GM10248 (cell line): ENCODE results near the gene CASP14.

ENCODE experiments used
- CTCF ChIA-PET: fragments of 300-600 bp; sonication (Branson Sonifier 250); formaldehyde crosslinking; extraction: SDS; loops from one replicate; lab custom pipeline; 2021; ENCODE audit warnings: antibody characterized with exemption; lab: Yijun Ruan, JAX
- POLR2A ChIA-PET: fragments of 350-650 bp; sonication (Branson Sonifier 250); formaldehyde crosslinking; extraction: SDS; loops from one replicate; lab custom pipeline; 2020; ENCODE audit warnings: antibody characterized with exemption; lab: Yijun Ruan, JAX
- DNase-seq: peaks from one replicate; pipeline ENCODE4 v3.0.0; 2012; ENCODE audit errors: extremely low spot score
- TF ChIP-seq, protein P1 (sequence below): IDR thresholded peaks from 2 replicates; pipeline ENCODE4 v1.5.1; 2012; ENCODE audit warnings: mild to moderate bottlenecking, low read depth; ENCODE audit errors: extremely low read depth, missing control alignments, control extremely low read depth

CASP14 gene

DNA sequence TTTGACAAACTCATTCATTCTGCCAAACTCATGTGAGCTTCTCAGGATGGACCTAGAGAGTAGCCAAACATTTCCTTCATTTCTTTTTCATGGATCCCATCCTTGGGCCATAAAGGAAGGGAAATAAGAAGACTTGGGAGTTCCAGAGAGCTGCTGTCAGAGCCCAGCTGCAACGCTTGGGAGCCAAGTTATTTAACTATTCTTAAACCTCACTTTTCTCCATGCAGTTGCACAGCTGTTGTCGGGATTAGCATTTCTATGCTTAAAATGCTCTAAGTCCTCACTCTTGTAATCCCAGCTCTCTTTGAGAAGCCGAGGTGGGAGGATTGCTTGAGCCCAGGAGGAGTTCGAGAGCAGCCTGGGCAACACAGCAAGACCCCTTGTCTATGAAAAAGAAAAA, 11.7 kb upstream of the CASP14 start:
- no peak for DNase-seq
- POLR2A ChIA-PET, result no interaction called here
- TF ChIP-seq, protein P1, sequence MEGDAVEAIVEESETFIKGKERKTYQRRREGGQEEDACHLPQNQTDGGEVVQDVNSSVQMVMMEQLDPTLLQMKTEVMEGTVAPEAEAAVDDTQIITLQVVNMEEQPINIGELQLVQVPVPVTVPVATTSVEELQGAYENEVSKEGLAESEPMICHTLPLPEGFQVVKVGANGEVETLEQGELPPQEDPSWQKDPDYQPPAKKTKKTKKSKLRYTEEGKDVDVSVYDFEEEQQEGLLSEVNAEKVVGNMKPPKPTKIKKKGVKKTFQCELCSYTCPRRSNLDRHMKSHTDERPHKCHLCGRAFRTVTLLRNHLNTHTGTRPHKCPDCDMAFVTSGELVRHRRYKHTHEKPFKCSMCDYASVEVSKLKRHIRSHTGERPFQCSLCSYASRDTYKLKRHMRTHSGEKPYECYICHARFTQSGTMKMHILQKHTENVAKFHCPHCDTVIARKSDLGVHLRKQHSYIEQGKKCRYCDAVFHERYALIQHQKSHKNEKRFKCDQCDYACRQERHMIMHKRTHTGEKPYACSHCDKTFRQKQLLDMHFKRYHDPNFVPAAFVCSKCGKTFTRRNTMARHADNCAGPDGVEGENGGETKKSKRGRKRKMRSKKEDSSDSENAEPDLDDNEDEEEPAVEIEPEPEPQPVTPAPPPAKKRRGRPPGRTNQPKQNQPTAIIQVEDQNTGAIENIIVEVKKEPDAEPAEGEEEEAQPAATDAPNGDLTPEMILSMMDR, result no peak
- CTCF ChIA-PET, result no interaction called here

DNA sequence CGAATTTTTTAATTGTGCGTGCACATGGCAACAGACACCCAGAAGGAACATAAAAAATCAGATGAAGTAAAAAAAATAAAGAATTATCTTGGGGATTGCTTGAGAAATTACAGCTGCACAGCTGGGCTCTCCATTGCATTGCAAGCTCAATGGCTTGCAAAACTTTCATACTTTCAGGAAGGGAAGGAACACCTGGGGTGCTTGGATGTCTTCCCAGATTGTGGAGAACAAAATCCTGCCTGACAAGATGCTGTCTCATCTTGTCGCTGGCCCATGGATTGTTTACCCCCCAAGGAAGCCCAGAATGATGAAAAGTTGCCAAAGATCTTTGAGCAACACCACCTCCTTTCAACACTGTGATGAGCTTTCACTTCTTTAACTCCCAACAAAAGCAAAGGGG, 11.0 kb upstream of the CASP14 start:
- TF ChIP-seq, protein P1, result no peak
- POLR2A ChIA-PET, result no interaction called here

DNA sequence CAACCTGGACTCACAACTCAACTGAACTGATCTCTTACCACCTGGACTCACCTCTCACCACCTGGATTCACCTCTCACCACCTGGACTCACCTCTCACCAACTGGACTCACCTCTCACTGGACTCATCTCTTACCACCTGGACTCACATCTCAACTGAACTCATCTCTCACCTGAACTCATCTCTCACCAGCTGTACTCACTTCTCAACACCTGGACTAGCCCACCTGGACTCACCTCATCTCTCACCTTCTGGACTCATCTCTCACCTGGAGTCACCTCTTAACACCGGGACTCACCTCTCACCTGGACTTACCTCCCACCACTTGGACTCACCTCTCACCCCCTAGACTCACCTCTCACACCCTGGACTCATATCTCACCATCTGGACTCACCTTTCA, 7.3 kb upstream of the CASP14 start:
- no peak for DNase-seq
- ChIA-PET POLR2A (no interaction called here), CTCF (no interaction called here)
- TF ChIP-seq, protein P1, result no peak

More for the DNA sequence above, 11.0 kb upstream of the CASP14 start:
- DNase-seq, result no peak
- CTCF ChIA-PET, result no interaction called here

DNA sequence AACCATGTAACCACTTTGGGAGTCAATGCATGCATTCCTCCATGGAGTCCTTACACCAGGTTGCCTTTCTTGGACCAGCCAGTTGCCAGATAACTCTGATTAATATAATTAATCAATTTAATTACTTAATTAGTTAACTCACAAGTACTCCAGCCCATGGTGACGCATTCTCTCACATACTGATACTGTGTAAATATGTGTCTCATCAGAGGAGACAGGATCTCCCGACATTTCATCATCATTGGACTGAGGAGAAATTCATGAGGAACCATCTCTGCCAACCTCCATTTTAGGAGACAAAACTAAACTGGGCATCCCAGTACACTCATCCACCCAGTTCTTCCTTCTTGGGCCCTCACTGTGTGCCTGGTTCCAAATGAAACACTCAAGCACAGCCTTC, 6.5 kb upstream of the CASP14 start:
- ChIA-PET POLR2A (no interaction called here), CTCF (no interaction called here)
- TF ChIP-seq, protein P1, result no peak
- DNase-seq, result no peak

DNA sequence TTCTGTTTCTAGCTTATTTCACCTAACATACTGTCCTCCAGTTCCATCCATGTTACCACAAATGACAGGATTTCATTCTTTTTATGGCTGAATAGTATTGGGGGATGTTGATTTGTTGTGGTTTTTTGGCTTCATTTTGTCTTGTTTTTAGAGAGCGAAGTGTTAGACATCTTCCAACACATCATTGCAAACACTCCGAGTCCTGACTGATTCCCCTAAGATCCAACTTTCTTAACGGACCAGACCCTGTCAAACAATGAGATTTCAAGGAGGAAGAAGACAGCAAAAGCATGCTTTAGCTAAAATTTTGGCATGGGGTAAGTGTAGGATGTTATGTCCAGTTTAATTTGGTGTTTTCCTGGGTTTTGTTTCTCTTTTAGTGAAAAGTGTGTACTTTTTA, 3.8 kb upstream of the CASP14 start:
- ChIA-PET POLR2A (no interaction called here), CTCF (no interaction called here)
- TF ChIP-seq, protein P1, result no peak
- no peak for DNase-seq

DNA sequence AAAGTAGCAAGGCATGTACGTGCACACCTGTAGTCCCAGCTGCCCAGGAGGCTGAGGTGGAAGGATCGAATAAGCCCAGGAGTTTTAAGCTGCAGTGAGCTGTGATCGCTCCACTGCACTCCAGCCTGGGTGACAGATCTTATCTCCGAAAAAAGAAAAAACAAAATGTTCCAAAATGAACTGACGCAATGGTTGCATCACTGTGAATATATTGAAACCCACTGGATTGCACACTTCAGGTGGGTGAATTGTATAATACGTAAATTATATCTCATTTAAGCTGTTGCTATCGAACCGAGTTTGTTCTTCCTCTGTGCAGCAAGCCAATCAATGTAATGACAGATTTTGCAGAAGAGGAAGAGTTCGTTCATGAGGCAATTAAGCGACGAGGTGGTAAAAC, 1.6 kb upstream of the CASP14 start:
- TF ChIP-seq, protein P1, result no peak
- CTCF ChIA-PET, result interaction anchor here (0.7 kb wide), 1 partner anchor 11 kb away, joined by 4 read pairs; no protein-coding TSS in a partner anchor
- no peak for DNase-seq
- POLR2A ChIA-PET, result no interaction called here

DNA sequence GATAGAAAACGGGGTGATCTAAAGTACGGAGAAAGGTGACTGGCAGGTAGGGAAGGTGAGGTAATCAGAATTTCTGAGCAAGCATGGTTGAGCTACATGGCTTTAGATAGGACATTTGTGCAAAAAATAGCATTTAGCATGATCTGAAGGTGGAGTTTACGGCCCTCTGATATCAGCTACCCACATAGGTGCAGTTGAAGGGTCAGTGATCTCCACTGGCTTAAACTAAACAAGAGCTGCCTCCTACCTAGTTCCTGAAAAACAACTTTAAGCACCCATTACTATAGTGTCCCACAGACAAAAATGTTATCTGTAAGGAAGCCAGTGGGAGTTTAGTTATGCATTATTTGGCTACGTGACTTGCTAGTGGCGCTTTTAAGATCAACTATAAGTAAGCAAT, 1.2 kb upstream of the CASP14 start:
- TF ChIP-seq, protein P1, result no peak
- DNase-seq, result no peak
- POLR2A ChIA-PET, result no interaction called here
- CTCF ChIA-PET, result interaction anchor here (0.7 kb wide), 1 partner anchor 10 kb away, joined by 4 read pairs; no protein-coding TSS in a partner anchor
